ENCODE data around the gene LAMTOR4.

The LAMTOR4 gene

GRCh38 chr7:100155553-100156317 is 7.0 kb downstream of the LAMTOR4 start:
- peaks cover 55% of the 10 kb centered on the region for H3K4me1 Mint-ChIP-seq
- no peak for ATAC-seq
- H3K27me3 Mint-ChIP-seq, result no peaks in the 10 kb centered on the region
- H3K36me3 Mint-ChIP-seq, result peaks cover 22% of the 10 kb centered on the region
- no peaks in the 10 kb centered on the region for H3K9me3 Mint-ChIP-seq
- H3K4me3 Mint-ChIP-seq, result no peak overlapping the region
- peak overlapping the region; percentile 82 for H3K27ac Mint-ChIP-seq

DNA sequence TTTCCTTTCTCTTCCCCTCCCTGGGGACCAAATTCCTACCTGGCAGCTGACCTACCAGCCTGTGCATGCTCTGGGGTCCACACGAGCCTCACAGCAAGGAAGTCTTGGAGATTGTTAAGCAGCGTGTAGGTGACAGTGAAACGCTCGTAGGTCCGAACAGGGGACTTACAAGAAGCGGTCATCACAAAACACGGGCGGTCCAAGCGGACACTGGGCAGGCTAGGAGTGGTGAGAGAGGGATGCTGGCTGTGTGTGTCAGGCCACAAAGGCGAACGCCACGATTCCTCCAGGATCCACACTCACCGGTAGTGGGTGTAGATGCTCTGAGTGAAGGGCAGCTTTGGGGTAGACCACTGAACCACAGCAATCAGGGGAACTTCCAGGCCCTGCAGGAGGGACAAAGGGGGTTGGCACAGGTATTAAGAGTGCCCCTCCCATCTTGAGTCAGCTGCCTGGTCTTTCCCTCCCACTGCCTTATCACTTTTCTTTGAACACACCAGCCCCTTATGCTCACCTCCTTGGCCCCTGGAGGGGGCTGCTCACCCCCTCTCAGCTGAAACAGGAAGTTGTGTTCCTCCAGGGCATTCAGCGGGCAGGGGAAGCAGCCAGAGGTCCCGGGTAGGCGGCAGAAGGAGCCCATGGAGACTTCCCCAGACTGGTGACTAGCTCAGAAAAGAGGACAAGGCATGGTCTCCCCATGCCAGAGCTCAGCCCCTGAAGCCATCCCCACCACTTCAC is 7.8 kb downstream of the LAMTOR4 start:
- peaks cover 54% of the 10 kb centered on the region for H3K4me1 Mint-ChIP-seq
- H3K36me3 Mint-ChIP-seq, result peaks cover 21% of the 10 kb centered on the region
- ATAC-seq, result peak; percentile 25
- H3K4me3 Mint-ChIP-seq, result peak overlapping the region; percentile 85
- peak overlapping the region; percentile 82 for H3K27ac Mint-ChIP-seq
- H3K27me3 Mint-ChIP-seq, result no peaks in the 10 kb centered on the region
- H3K9me3 Mint-ChIP-seq, result no peaks in the 10 kb centered on the region

DNA sequence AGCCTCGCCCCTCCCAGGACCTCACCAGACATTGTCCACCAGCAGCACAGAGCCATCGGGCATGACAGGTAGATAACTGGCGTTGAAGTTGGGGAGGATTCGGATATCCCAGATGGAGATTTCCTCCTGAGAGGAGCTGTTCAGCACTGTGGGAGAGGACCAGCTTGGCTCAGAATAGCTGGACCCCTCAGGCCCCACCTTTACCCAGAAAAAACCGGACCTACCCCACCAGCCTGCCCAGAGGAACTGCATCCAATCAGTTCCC is 8.3 kb downstream of the LAMTOR4 start:
- Mint-ChIP-seq H3K27ac (peak overlapping the region; percentile 82), H3K36me3 (peaks cover 21% of the 10 kb centered on the region), H3K4me1 (peaks cover 49% of the 10 kb centered on the region), H3K27me3 (no peaks in the 10 kb centered on the region), H3K4me3 (peak overlapping the region; percentile 85), H3K9me3 (no peaks in the 10 kb centered on the region)
- no peak for ATAC-seq

GRCh38 chr7:100157334-100158228 is 8.9 kb downstream of the LAMTOR4 start:
- Mint-ChIP-seq H3K36me3 (peaks cover 16% of the 10 kb centered on the region), H3K4me3 (peak overlapping the region; percentile 85)

DNA sequence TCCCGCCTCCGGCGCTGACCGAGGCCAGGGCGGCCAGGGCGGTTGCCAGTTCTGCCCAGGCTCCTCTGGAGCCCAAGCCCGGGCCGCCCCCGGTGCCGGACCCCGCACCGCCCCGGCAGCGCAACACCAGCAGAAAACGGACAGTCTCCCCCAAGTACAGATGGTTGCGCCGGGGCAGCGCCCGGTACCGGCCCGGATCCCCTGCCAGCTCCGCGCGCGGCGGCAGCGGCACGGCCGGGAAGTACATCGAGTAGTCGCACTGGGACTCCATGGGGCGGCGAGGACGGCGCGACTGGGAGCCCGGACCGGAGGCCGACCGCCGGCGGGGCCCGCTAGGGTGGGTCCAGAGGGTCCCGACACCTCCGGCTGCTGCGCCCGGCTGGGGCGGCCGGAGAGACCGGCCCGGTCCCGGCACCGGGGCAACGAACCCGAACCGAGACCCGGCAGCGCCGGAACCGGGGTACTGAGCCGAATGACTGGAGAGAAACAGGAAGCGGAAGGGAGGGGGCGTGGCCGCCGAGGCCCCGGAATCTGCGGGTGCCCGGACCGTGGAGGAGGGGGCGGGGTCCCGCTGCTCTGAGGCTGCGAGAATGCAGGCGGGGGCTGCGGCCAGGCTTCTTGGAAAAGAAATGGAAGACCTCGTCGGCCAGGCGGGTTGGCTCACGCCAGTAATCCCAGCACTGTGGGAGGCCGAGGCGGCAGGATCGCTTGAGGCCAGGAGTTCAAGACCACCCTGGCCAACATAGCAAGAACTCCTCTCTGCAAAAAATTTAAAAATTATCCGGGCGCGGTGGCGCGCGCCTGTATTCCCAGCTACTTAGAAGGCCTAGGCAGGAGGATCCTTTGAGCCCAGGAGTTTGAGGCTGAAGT is 9.7 kb downstream of the LAMTOR4 start, which contains the start of gene TRAPPC14:
Gene TRAPPC14, minus strand, starts transcription at position 495 of the 870 bp plus-strand sequence. Its CDS starts 224 bp downstream, at position 271.
- no peaks in the 10 kb centered on the region for H3K9me3 Mint-ChIP-seq
- H3K36me3 Mint-ChIP-seq, result peaks cover 10% of the 10 kb centered on the region
- peaks cover 49% of the 10 kb centered on the region for H3K4me1 Mint-ChIP-seq
- peak; percentile 91 for ATAC-seq
- peak within 1 kb of the TSS; percentile 85 for H3K4me3 Mint-ChIP-seq
- no peaks in the 10 kb centered on the region for H3K27me3 Mint-ChIP-seq
- peak within 1 kb of the TSS; percentile 82 for H3K27ac Mint-ChIP-seq

More at GRCh38 chr7:100157334-100158228, 8.9 kb downstream of the LAMTOR4 start:
- H3K9me3 Mint-ChIP-seq, result no peaks in the 10 kb centered on the region
- H3K4me1 Mint-ChIP-seq, result peaks cover 46% of the 10 kb centered on the region
- ATAC-seq, result peak; percentile 21
- peak overlapping the region; percentile 82 for H3K27ac Mint-ChIP-seq
- no peaks in the 10 kb centered on the region for H3K27me3 Mint-ChIP-seq

GRCh38 chr7:100159099-100159623 is 10.4 kb downstream of the LAMTOR4 start:
- no peaks in the 10 kb centered on the region for H3K27me3 Mint-ChIP-seq
- H3K4me1 Mint-ChIP-seq, result peaks cover 43% of the 10 kb centered on the region

GRCh38 chr7:100160067-100160466 is 11.3 kb downstream of the LAMTOR4 start:
- Mint-ChIP-seq H3K4me1 (peaks cover 41% of the 10 kb centered on the region), H3K9me3 (no peaks in the 10 kb centered on the region), H3K27me3 (no peaks in the 10 kb centered on the region), H3K36me3 (peaks cover 10% of the 10 kb centered on the region), H3K27ac (no peak overlapping the region), H3K4me3 (no peak overlapping the region)
- ATAC-seq, result no peak

More at GRCh38 chr7:100159099-100159623, 10.4 kb downstream of the LAMTOR4 start:
- no peak for ATAC-seq
- H3K9me3 Mint-ChIP-seq, result no peaks in the 10 kb centered on the region
- H3K36me3 Mint-ChIP-seq, result peaks cover 10% of the 10 kb centered on the region
- peak overlapping the region; percentile 82 for H3K27ac Mint-ChIP-seq
- peak overlapping the region; percentile 85 for H3K4me3 Mint-ChIP-seq

GRCh38 chr7:100163006-100163531 is 14.4 kb downstream of the LAMTOR4 start:
- no peak overlapping the region for H3K27ac Mint-ChIP-seq
- ATAC-seq, result no peak
- peaks cover 26% of the 10 kb centered on the region for H3K27me3 Mint-ChIP-seq
- H3K36me3 Mint-ChIP-seq, result no peaks in the 10 kb centered on the region
- H3K4me1 Mint-ChIP-seq, result peaks cover 43% of the 10 kb centered on the region
- no peaks in the 10 kb centered on the region for H3K9me3 Mint-ChIP-seq
- no peak overlapping the region for H3K4me3 Mint-ChIP-seq

- H3K27ac Mint-ChIP-seq, result no peak overlapping the region
- H3K9me3 Mint-ChIP-seq, result no peaks in the 10 kb centered on the region
- H3K27me3 Mint-ChIP-seq, result peaks cover 34% of the 10 kb centered on the region
- no peaks in the 10 kb centered on the region for H3K36me3 Mint-ChIP-seq
- H3K4me3 Mint-ChIP-seq, result no peak overlapping the region
- peaks cover 47% of the 10 kb centered on the region for H3K4me1 Mint-ChIP-seq
- ATAC-seq, result no peak
Measured at GRCh38 chr7:100163871-100164270, 15.2 kb downstream of the LAMTOR4 start.

- H3K27ac Mint-ChIP-seq, result no peak overlapping the region
- H3K36me3 Mint-ChIP-seq, result no peaks in the 10 kb centered on the region
- ATAC-seq, result no peak
- no peaks in the 10 kb centered on the region for H3K9me3 Mint-ChIP-seq
- peaks cover 55% of the 10 kb centered on the region for H3K27me3 Mint-ChIP-seq
- peaks cover 55% of the 10 kb centered on the region for H3K4me1 Mint-ChIP-seq
- no peak overlapping the region for H3K4me3 Mint-ChIP-seq
Measured at GRCh38 chr7:100166317-100166940, 17.7 kb downstream of the LAMTOR4 start.

DNA sequence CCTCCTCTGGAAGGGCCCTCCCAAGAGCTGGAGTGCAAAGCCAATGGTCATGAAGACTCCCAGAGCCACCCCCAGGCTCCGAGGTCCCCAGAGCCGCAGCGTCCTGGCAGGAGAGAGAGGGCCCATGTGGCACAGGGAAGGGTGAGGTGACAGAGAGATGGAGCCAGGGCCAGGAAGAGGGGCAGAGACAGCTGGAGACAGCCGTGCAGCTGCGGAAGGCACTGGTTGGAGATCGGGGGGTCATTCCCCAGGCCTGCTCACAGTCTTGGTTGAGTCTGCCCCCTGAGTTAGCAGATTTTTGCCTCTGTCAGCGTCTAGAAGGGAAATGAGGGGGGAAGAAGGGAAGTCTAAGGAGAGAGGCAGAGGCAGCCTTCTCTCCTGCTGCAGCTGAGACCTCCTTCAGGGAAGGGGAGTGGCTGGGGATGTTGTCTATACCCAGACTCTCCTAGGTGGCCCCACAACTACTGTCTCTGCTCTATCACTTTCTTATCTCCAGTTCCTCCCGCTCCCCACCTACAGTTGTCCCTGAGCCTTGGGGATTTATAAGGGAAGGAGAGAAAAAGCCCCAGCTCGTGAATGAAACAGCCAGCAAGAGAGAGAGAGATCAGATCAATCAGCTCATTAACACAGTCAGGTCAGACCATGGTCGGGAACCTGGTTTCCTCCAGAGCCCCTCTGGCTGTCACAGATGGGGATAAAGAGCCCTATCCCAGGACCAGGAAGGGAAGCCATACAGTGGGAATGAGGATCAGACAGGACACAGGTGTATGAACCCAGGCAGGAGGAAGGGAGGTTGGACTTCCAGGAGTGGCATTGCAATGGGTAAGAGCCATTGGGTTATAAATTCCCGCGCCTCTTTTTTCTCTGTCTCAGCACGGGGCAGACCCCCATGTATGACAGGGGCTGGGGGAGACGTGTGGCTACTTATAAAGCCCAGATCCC is 18.5 kb downstream of the LAMTOR4 start:
- H3K27me3 Mint-ChIP-seq, result peaks cover 55% of the 10 kb centered on the region
- H3K27ac Mint-ChIP-seq, result no peak overlapping the region
- ATAC-seq, result no peak
- H3K4me1 Mint-ChIP-seq, result peaks cover 60% of the 10 kb centered on the region
- no peaks in the 10 kb centered on the region for H3K36me3 Mint-ChIP-seq
- H3K9me3 Mint-ChIP-seq, result no peaks in the 10 kb centered on the region
- no peak overlapping the region for H3K4me3 Mint-ChIP-seq

DNA sequence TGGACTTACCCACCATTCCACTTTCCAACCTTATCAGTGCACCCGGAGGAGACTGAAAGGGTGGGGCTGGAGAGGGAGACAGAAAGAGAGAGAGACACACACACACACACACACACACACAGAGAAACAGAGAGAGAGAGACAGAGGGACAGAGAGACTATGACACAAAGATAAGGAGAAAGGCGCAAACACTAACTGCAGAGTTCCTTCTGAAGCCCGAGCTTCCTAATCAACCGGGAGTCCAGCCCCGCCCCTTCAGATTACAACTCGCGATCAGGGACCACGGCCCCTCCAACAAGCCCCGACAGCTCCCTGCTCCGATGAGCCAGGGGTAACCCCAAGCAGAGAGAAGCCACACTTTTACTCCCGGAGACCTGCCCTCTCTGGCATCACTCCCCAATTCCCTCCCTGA is 19.2 kb downstream of the LAMTOR4 start:
- Mint-ChIP-seq H3K9me3 (no peaks in the 10 kb centered on the region), H3K4me3 (peak overlapping the region; percentile 55), H3K36me3 (no peaks in the 10 kb centered on the region), H3K4me1 (peaks cover 54% of the 10 kb centered on the region), H3K27me3 (peaks cover 55% of the 10 kb centered on the region), H3K27ac (no peak overlapping the region)
- no peak for ATAC-seq
